ENCODE results near the gene CSNK1G3. TPM values are rescaled to one million over a fixed set of nuclear protein-coding genes. Genes with fewer than 3 reads are reported as not detected.

CSNK1G3 gene
- total RNA-seq, 4 donors from 2014 or later = 23.1 to 45.6 (median 30.5) TPM

- Histone ChIP-seq H3K4me1 (peaks cover 26% of the 10 kb centered on the region), H3K27me3 (no peaks in the 10 kb centered on the region), H3K27ac (no peak overlapping the region), H3K4me3 (no peak overlapping the region), H3K36me3 (no peaks in the 10 kb centered on the region), H3K9me3 (no peaks in the 10 kb centered on the region)
- no peak for TF ChIP-seq EP300 (IDR thresholded peaks at IDR 0.05)
- TF ChIP-seq POLR2AphosphoS5 (IDR thresholded peaks at IDR 0.05) = no peak
- TF ChIP-seq POLR2A (IDR thresholded peaks at IDR 0.05) = no peak
- TF ChIP-seq CTCF (IDR thresholded peaks at IDR 0.05) = no peak
- 68% methylated on average over 5 of the region's 5 CpGs for WGBS
- DNase-seq (ENCODE audit: low spot score in 2 of 2) = no peak
Observed at GRCh38 chr5:123514615-123515355, 2.8 kb downstream of the CSNK1G3 start.

GRCh38 chr5:123515904-123516303 lies 3.9 kb downstream of the CSNK1G3 start:
- Histone ChIP-seq H3K36me3 (no peaks in the 10 kb centered on the region), H3K4me1 (peaks cover 26% of the 10 kb centered on the region), H3K27me3 (no peaks in the 10 kb centered on the region), H3K27ac (no peak overlapping the region), H3K9me3 (no peaks in the 10 kb centered on the region), H3K4me3 (no peak overlapping the region)
- DNase-seq (ENCODE audit: low spot score in 2 of 2) = no peak
- no peak for TF ChIP-seq POLR2AphosphoS5 (IDR thresholded peaks at IDR 0.05)
- no peak for TF ChIP-seq POLR2A (IDR thresholded peaks at IDR 0.05)
- TF ChIP-seq CTCF (IDR thresholded peaks at IDR 0.05) = no peak
- 82% methylated on average over 3 of the region's 3 CpGs for WGBS

- no peaks in the 10 kb centered on the region for H3K9me3 ChIP-seq
- H3K4me1 ChIP-seq = peaks cover 21% of the 10 kb centered on the region
- no peak overlapping the region for H3K27ac ChIP-seq
- DNase-seq (ENCODE audit: low spot score in 2 of 2) = no peak
- no peaks in the 10 kb centered on the region for H3K36me3 ChIP-seq
- no peaks in the 10 kb centered on the region for H3K27me3 ChIP-seq
- no peak overlapping the region for H3K4me3 ChIP-seq
- TF ChIP-seq EP300 (IDR thresholded peaks at IDR 0.05) = no peak
- TF ChIP-seq CTCF (IDR thresholded peaks at IDR 0.05) = no peak
- no peak for TF ChIP-seq POLR2AphosphoS5 (IDR thresholded peaks at IDR 0.05)
- TF ChIP-seq POLR2A (IDR thresholded peaks at IDR 0.05) = no peak
- 84% methylated on average over 3 of the region's 3 CpGs for WGBS
Observed at GRCh38 chr5:123517476-123517875, 5.5 kb downstream of the CSNK1G3 start.

- Histone ChIP-seq H3K27ac (no peak overlapping the region), H3K4me1 (peaks cover 21% of the 10 kb centered on the region), H3K27me3 (no peaks in the 10 kb centered on the region), H3K9me3 (no peaks in the 10 kb centered on the region), H3K36me3 (no peaks in the 10 kb centered on the region), H3K4me3 (no peak overlapping the region)
- TF ChIP-seq POLR2AphosphoS5 (IDR thresholded peaks at IDR 0.05) = no peak
- DNase-seq (ENCODE audit: low spot score in 2 of 2) = no peak
Observed at GRCh38 chr5:123518111-123518510, 6.1 kb downstream of the CSNK1G3 start.

GRCh38 chr5:123520677-123521247 lies 8.8 kb downstream of the CSNK1G3 start:
- Histone ChIP-seq H3K36me3 (no peaks in the 10 kb centered on the region), H3K27me3 (no peaks in the 10 kb centered on the region), H3K27ac (no peak overlapping the region), H3K4me3 (no peak overlapping the region), H3K4me1 (peaks cover 12% of the 10 kb centered on the region), H3K9me3 (no peaks in the 10 kb centered on the region)
- no peak for DNase-seq (ENCODE audit: low spot score in 2 of 2)
- TF ChIP-seq EP300 (IDR thresholded peaks at IDR 0.05) (no peak), POLR2AphosphoS5 (IDR thresholded peaks at IDR 0.05) (no peak), CTCF (IDR thresholded peaks at IDR 0.05) (no peak), POLR2A (IDR thresholded peaks at IDR 0.05) (no peak)

Measured in suprapubic skin (tissue), 4 donors.